ENCODE measurements around the gene SYNRG.

DNA sequence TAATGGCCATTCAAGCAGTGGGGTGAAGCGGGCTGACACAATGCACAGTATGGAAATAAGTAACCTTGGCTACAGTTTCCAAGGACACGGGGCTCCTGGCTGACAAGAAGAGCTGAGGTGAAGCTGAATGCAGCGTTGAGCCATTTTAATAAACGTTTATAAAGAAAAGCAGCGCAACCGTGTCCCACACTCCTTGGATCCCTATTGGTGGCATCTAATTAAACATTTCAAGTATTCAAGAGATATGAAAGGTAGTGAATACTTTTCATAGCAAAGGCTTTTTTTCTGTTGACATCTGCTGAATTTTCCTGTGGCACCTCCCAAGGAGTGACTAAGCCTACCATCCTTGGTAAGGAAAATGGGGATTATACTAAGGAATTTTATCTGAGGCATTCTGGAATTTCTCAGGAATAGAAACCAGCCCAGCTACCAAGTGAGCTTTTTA is 93.1 kb downstream of the SYNRG start:
- TF ChIP-seq KDM1A (IDR thresholded peaks at IDR 0.05; ENCODE audit: low read depth) (no peak), POLR2A (IDR thresholded peaks at IDR 0.05; ENCODE audit: low read length) (no peak), EP300 (IDR thresholded peaks at IDR 0.05) (no peak)
- TF ChIP-seq, protein P1, sequence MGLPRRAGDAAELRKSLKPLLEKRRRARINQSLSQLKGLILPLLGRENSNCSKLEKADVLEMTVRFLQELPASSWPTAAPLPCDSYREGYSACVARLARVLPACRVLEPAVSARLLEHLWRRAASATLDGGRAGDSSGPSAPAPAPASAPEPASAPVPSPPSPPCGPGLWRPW (IDR thresholded peaks at IDR 0.05): no peak
- TF ChIP-seq, protein P2, sequence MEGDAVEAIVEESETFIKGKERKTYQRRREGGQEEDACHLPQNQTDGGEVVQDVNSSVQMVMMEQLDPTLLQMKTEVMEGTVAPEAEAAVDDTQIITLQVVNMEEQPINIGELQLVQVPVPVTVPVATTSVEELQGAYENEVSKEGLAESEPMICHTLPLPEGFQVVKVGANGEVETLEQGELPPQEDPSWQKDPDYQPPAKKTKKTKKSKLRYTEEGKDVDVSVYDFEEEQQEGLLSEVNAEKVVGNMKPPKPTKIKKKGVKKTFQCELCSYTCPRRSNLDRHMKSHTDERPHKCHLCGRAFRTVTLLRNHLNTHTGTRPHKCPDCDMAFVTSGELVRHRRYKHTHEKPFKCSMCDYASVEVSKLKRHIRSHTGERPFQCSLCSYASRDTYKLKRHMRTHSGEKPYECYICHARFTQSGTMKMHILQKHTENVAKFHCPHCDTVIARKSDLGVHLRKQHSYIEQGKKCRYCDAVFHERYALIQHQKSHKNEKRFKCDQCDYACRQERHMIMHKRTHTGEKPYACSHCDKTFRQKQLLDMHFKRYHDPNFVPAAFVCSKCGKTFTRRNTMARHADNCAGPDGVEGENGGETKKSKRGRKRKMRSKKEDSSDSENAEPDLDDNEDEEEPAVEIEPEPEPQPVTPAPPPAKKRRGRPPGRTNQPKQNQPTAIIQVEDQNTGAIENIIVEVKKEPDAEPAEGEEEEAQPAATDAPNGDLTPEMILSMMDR (IDR thresholded peaks at IDR 0.05): no peak

All from A549 (cell line).